Measurements from ENCODE around the gene CA11. TPM values are rescaled to one million over a fixed set of nuclear protein-coding genes. Genes with fewer than 3 reads are reported as not detected.
A peak's percentile ranks its signal among the peaks of the same experiment; 100 is the strongest.

CA11 gene
- total and polyA plus RNA-seq, 9 of the 15 experiments (the other 6 are each of a cell fraction or from before 2014, with no cell fraction given), result 2.9 to 19.9 (median 8.3) TPM

- ChIA-PET CTCF (ENCODE audit: low intra/inter-chr PET ratio) (no interaction called here), POLR2A (interaction anchor here (0.5 to 4.7 kb wide), 28 partner anchors 9 to 1127 kb away, joined by 3 to 85 read pairs (median 4); partner anchors contain the start of genes DBP and SPACA4)
- DNase-seq (ENCODE audit: extremely low read depth in 1 of 4, low spot score in 3 of 4), result peak; percentile 91 to 99 (median 94)
- intact Hi-C loops (cut with micrococcal nuclease), result loop anchor here (1.0 kb wide), 1 partner anchor 18 kb away; the partner anchor contains the start of gene DBP
- no TSS peak for BruUV-seq (replicated peaks)
- peak within 1 kb of the TSS; percentile 78 for H3K27ac ChIP-seq (ENCODE audit: extremely low read depth, low read depth, low read length)
- H3K4me2 ChIP-seq (ENCODE audit: insufficient read depth, low read length), result peak within 1 kb of the TSS; percentile 94
- no peaks in the 10 kb centered on the region for H3K9me3 ChIP-seq (replicated peaks; ENCODE audit: control insufficient read depth, insufficient read depth, low read depth, low read length)
- peaks cover 38% of the 10 kb centered on the region; the same call in 2 of the 3 replicates for H3K36me3 ChIP-seq (ENCODE audit: control insufficient read depth, insufficient read depth, low read length)
- peak within 1 kb of the TSS; percentile 80 for H2AFZ ChIP-seq (ENCODE audit: low read depth, low read length)
- under 1% methylated on average over 47 of the region's 69 CpGs for WGBS (ENCODE audit: insufficient coverage, low coverage, missing lambda C conversion rate)
- peak; percentile 84 for ATAC-seq
- H4K20me1 ChIP-seq (replicated peaks; ENCODE audit: control insufficient read depth, insufficient read depth, low read length), result peaks cover 37% of the 10 kb centered on the region
- in situ Hi-C loops (cut with MboI), result no loop called here
- peak within 1 kb of the TSS; percentile 94 to 95 for H3K9ac ChIP-seq (ENCODE audit: insufficient read depth in 1 of 2, low read depth in 2 of 2, low read length in 2 of 2)
- FAIRE-seq, result peak; percentile 98
- peak within 1 kb of the TSS; percentile 64 for H3K4me3 ChIP-seq
- H3K27me3 ChIP-seq (ENCODE audit: control insufficient read depth in 2 of 2, insufficient read depth in 2 of 2, low read length in 2 of 2), result no peaks in the 10 kb centered on the region
- H3K4me1 ChIP-seq (replicated peaks in 1 of 2; ENCODE audit: control insufficient read depth in 2 of 2, insufficient read depth in 2 of 2, low read length in 2 of 2), result peaks cover 36 to 58% of the 10 kb centered on the region in 2 experiments; a peak in 4 of 5 replicates
- peaks cover 11% of the 10 kb centered on the region for H3K9me1 ChIP-seq (ENCODE audit: control insufficient read depth, insufficient read depth, low read length)
- H3K79me2 ChIP-seq (ENCODE audit: control insufficient read depth, insufficient read depth, low read length), result peaks cover 44% of the 10 kb centered on the region
- TF ChIP-seq, protein P1, sequence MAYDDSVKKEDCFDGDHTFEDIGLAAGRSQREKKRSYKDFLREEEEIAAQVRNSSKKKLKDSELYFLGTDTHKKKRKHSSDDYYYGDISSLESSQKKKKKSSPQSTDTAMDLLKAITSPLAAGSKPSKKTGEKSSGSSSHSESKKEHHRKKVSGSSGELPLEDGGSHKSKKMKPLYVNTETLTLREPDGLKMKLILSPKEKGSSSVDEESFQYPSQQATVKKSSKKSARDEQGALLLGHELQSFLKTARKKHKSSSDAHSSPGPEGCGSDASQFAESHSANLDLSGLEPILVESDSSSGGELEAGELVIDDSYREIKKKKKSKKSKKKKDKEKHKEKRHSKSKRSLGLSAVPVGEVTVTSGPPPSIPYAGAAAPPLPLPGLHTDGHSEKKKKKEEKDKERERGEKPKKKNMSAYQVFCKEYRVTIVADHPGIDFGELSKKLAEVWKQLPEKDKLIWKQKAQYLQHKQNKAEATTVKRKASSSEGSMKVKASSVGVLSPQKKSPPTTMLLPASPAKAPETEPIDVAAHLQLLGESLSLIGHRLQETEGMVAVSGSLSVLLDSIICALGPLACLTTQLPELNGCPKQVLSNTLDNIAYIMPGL (CRISPR knock-in tag; IDR thresholded peaks at IDR 0.05), result peak; percentile 76; the same call in 1 of the 2 replicates
- TF ChIP-seq CBX3 (IDR thresholded peaks at IDR 0.05; ENCODE audit: borderline replicate concordance in 1 of 2, low read length in 2 of 2) (peak in 1 of 2 experiments; percentile 91; a peak in 2 of 3 replicates), C11orf30 (IDR thresholded peaks at IDR 0.05; ENCODE audit: low read depth) (peak; percentile 98), HDAC6 (IDR thresholded peaks at IDR 0.05; ENCODE audit: low read depth, low read length) (no peak), NCOR1 (IDR thresholded peaks at IDR 0.05) (peak; percentile 52), MGA (IDR thresholded peaks at IDR 0.05) (no peak; the same call in 1 of the 2 replicates), CREB1 (IDR thresholded peaks at IDR 0.05) (peak; percentile 97), CREB1 (CRISPR knock-in tag; IDR thresholded peaks at IDR 0.05) (peak; percentile 100)
These were observed 26.9 kb downstream of the CA11 start, which contains the start of the genes RPL18 and SPHK2 for GRCh38 chr19:48618916-48619691. Gene RPL18 (minus strand): TSS chr19:48619178. CDS start chr19:48619143, 35 bp downstream. Gene SPHK2 (plus strand): TSS chr19:48619506. CDS start chr19:48620515, 1,009 bp downstream.

All from K562 (cell line).